ENCODE data around the gene TMED7.

Gene TMED7

DNA sequence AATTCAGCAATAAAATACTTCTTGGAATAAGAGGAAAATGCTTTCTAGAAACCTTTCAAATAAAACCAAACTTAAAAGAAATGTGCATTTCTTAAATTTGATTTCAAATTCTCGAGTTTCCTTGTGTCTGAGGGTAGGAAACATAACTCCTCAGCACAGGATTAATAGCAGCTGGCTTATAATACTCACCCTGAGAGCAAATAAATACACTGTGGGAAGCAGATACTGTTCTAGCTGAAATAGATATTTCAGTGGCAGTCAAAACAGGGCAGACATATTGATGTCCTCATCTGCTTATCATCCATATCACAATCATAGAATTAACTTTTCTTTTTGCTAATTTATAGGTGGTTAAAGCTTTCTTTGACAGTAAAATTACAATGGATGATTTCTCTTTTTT is 57.2 kb downstream of the TMED7 start:
- no CpG with 5 or more reads among the region's 1 CpG for WGBS (ENCODE audit: insufficient coverage, insufficient read length)
- Histone ChIP-seq H3K9me3 (ENCODE audit: control insufficient read depth, insufficient read depth, low read length) (no peaks in the 10 kb centered on the region), H3K36me3 (ENCODE audit: control insufficient read depth, insufficient read depth, low read length) (no peaks in the 10 kb centered on the region), H3K4me3 (ENCODE audit: low read length) (no peak overlapping the region), H3K4me1 (ENCODE audit: control insufficient read depth, insufficient read depth, low read length) (no peaks in the 10 kb centered on the region), H3K27me3 (ENCODE audit: control insufficient read depth, insufficient read depth, low read length) (no peaks in the 10 kb centered on the region), H3K27ac (ENCODE audit: low read length) (no peak overlapping the region)
- no peak for DNase-seq (ENCODE audit: low read depth, low spot score)

DNA sequence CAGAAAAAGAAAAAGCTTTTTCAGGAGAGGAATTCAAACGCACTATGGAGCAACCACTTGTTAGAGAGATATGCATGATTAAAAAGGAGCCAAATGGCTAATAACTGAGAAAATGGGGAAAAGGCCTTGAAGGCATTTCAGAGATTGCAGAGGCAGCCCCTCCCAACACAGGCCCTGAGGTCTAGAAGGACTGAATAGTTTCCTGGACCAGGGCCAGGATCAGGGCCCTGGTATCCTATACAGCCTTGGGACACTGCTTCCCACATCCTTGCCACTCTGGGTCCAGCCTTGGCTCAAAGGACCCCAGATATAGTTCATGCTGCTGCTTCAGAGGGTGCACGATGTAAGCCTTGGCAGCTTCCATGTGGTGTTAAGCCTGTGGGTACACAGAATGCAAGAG is 60.6 kb downstream of the TMED7 start:
- no peaks in the 10 kb centered on the region for H3K27me3 ChIP-seq (ENCODE audit: control insufficient read depth, insufficient read depth, low read length)
- no CpG with 5 or more reads among the region's 2 CpGs for WGBS (ENCODE audit: insufficient coverage, insufficient read length)
- no peaks in the 10 kb centered on the region for H3K9me3 ChIP-seq (ENCODE audit: control insufficient read depth, insufficient read depth, low read length)
- H3K36me3 ChIP-seq (ENCODE audit: control insufficient read depth, insufficient read depth, low read length): no peaks in the 10 kb centered on the region
- H3K27ac ChIP-seq (ENCODE audit: low read length): no peak overlapping the region
- no peak overlapping the region for H3K4me3 ChIP-seq (ENCODE audit: low read length)
- no peaks in the 10 kb centered on the region for H3K4me1 ChIP-seq (ENCODE audit: control insufficient read depth, insufficient read depth, low read length)
- no peak for DNase-seq (ENCODE audit: low read depth, low spot score)
